GM10248 (cell line): ENCODE data around the gene CEP70.

Source experiments
- CTCF ChIA-PET: fragments of 300-600 bp; sonication (Branson Sonifier 250); formaldehyde crosslinking; extraction: SDS; loops from one replicate; lab custom pipeline; 2021; ENCODE audit warnings: antibody characterized with exemption; lab: Yijun Ruan, JAX
- POLR2A ChIA-PET: fragments of 350-650 bp; sonication (Branson Sonifier 250); formaldehyde crosslinking; extraction: SDS; loops from one replicate; lab custom pipeline; 2020; ENCODE audit warnings: antibody characterized with exemption; lab: Yijun Ruan, JAX
- DNase-seq: peaks from one replicate; pipeline ENCODE4 v3.0.0; 2012; ENCODE audit errors: extremely low spot score
- TF ChIP-seq, protein P1 (sequence below): IDR thresholded peaks from 2 replicates; pipeline ENCODE4 v1.5.1; 2012; ENCODE audit warnings: mild to moderate bottlenecking, low read depth; ENCODE audit errors: extremely low read depth, missing control alignments, control extremely low read depth

The CEP70 gene

DNA sequence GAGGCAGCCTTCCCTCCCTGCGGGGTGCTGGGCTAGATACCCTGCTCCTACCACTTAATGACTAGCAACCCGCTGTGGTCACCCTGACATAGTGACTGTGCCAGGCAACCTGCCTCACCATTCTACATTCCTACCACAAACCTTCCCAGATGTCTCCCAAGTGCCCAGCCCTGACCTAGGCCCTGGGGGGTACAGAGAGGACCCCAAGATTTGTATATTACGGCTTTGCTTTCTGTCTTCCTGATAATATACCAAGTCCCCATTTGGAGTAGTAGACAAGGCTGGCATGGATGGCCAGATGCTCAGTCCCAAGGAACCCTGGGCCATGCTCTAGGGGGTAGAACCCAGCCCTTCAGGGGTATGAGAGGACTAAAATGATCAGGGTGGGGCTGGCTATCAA lies 128.6 kb downstream of the CEP70 start:
- TF ChIP-seq, protein P1, sequence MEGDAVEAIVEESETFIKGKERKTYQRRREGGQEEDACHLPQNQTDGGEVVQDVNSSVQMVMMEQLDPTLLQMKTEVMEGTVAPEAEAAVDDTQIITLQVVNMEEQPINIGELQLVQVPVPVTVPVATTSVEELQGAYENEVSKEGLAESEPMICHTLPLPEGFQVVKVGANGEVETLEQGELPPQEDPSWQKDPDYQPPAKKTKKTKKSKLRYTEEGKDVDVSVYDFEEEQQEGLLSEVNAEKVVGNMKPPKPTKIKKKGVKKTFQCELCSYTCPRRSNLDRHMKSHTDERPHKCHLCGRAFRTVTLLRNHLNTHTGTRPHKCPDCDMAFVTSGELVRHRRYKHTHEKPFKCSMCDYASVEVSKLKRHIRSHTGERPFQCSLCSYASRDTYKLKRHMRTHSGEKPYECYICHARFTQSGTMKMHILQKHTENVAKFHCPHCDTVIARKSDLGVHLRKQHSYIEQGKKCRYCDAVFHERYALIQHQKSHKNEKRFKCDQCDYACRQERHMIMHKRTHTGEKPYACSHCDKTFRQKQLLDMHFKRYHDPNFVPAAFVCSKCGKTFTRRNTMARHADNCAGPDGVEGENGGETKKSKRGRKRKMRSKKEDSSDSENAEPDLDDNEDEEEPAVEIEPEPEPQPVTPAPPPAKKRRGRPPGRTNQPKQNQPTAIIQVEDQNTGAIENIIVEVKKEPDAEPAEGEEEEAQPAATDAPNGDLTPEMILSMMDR, result no peak
- CTCF ChIA-PET, result interaction anchor here (1.7 kb wide), 1 partner anchor 450 kb away, joined by 4 read pairs; no protein-coding TSS in a partner anchor
- no peak for DNase-seq
- POLR2A ChIA-PET, result no interaction called here

DNA sequence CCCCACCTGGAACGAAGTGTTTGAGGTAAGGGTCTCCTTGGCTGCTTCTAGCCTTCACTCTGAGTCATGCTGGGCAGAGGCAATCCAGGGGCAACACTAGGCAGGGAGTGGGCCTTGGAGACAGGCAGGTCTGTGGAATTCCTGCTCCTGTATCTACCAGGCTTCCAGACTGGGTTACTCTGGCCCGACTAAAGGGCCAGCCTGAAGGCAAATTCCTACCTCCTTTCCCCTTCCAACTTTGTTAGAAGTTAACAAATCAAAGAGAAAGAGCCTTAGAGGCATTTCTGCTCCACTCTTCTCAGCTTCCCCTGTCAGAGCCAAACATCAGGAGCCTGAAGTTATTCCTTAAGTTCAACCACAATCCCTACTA lies 129.6 kb downstream of the CEP70 start:
- DNase-seq, result no peak
- TF ChIP-seq, protein P1, result no peak

DNA sequence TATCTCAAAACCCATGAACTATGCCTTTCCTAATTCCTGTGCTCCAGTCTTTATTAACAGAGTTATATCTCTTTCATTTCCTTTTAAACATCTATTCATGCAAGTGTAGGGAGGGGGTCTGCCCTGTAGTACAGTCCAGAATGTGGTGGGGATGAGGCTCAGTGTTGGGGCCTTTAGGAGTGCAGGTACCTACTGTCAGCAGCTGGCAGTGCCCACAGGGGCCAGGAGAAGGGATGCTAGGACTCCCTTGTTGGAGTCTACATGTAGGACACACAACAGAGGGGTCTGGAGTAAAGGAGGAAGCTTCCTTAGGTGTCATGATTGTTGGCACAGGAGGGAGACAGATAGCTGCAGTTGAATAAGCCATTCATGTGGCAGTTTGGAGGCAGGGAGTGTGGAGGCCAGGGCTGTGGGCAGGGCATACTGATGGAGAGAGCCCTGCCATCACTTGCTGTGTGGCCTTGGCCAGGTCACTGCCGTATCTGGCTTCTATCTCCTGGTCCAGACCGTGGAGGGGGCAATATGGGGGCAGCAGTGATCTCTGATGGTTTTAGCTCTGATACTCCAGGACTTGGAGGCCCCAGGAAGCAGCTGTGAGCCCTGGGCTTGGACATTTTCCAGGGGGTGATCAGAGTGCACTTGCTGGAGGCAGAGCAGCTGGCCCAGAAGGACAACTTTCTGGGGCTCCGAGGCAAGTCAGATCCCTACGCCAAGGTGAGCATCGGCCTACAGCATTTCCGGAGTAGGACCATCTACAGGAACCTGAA lies 130.2 kb downstream of the CEP70 start:
- ChIA-PET CTCF (interaction anchor here (1.4 kb wide), 1 partner anchor 452 kb away, joined by 5 read pairs; no protein-coding TSS in a partner anchor), POLR2A (no interaction called here)
- TF ChIP-seq, protein P1, result no peak
- DNase-seq, result no peak

More for the DNA sequence above, 129.6 kb downstream of the CEP70 start:
- ChIA-PET POLR2A (no interaction called here), CTCF (no interaction called here)

DNA sequence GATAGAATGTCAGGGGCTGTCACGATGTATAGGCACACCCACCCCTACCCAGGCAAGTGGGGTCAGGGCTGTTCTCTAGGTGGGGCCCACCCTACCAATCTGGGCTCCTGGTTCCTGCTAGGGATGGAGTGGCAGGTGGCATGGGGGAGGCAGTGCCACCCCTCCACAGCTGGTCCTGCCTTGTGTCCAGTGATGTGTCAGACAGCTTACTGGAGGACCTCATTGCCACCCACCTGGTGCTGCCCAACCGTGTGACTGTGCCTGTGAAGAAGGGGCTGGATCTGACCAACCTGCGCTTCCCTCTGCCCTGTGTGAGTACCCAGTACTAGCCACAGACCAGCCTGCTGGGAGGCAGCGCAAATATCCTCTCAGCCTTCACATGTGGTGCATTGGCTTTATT lies 132.2 kb downstream of the CEP70 start:
- no peak for DNase-seq
- ChIA-PET CTCF (interaction anchor here (1.3 kb wide), 1 partner anchor 9 kb away, joined by 3 read pairs; no protein-coding TSS in a partner anchor), POLR2A (no interaction called here)
- TF ChIP-seq, protein P1, result no peak

DNA sequence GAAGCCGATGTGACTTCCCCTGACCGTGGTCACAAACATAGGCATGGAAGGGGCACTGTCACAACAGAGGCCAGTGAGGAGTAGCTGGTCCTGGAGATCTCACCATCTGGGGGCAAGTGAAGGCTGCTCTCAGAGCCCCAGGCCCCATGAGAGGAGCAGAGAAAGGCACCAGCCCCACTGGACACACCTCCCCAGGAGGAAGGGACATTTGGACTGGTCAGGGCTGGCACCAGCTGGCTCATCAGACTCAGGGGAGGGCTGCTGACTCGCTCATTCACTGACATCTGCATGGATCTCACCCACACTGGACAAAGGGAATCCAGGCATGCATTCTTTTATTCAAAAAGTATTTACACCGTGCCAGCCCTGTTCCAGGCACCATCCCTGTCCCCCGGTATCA lies 132.8 kb downstream of the CEP70 start:
- TF ChIP-seq, protein P1, result no peak
- POLR2A ChIA-PET, result no interaction called here
- CTCF ChIA-PET, result interaction anchor here (1.2 to 1.8 kb wide), 3 partner anchors 9 to 44 kb away, joined by 3 to 10 read pairs (median 4); no protein-coding TSS in a partner anchor
- no peak for DNase-seq

DNA sequence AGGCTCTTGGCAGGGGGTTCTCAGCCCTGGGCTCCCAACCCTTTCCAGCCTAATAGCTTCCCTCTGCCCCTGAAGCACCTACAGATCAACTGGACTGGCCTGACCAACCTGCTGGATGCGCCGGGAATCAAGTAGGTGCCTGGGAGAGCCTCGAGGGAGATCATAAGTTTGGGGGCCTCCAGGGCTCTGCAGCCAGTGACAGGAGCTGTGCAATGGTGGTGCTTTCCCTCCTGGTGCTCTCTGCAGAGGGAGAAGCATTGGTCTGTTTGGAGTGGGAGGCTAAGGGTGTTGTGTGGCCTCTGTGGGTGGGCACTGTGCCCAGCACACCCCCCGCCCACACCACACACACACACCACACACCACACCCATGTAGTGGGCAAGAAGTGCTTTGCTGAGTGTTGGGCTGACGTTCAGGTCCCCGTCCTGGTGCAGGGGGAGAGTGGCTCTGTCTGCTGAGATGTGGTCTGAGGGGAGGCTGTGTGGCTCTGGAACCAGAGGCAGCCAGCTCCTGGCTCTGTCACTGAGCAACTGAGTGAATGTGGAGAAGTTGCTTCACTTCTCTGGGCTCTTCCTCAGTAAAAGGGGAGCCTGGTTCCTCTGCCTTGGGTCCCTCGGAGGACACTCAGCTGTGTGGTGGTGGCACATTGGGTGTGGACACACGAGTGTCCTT lies 133.4 kb downstream of the CEP70 start:
- POLR2A ChIA-PET, result no interaction called here
- CTCF ChIA-PET, result interaction anchor here (0.6 to 1.8 kb wide), 7 partner anchors 8 to 455 kb away, joined by 3 to 10 read pairs (median 3); no protein-coding TSS in a partner anchor
- TF ChIP-seq, protein P1, result no peak
- DNase-seq, result no peak
